ENCODE results near the gene SPATS1.

The SPATS1 gene

DNA sequence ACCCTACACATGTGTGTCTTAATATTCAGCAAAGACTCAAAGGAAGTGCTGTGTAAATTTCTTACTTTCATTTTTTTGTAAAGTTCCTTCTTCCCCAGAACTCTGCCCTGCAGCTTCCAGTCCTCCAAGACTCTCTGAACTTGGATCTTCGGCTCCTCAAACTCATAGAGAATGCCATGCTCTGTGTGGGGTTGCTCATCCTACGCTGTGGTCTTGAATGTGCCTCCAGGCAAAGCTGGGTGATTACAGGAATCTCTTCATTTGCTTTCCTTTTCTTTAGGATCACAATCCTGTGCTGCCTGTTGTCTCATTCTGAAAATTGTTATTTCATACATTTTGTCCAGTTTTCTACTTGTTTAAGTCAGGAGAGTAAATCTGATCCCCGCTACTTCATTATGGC is 30.6 kb downstream of the SPATS1 start:
- Histone ChIP-seq H3K27me3 (ENCODE audit: insufficient read depth, low read depth) (no peaks in the 10 kb centered on the region), H3K4me3 (IDR thresholded peaks at IDR 0.05; ENCODE audit: insufficient read depth, low read depth, low read length) (no peak overlapping the region), H3K27ac (no peak overlapping the region), H3K4me2 (no peak overlapping the region), H3K4me1 (ENCODE audit: low read depth, poor library complexity, severe bottlenecking) (peaks cover 5% of the 10 kb centered on the region), H3K79me2 (ENCODE audit: insufficient read depth, low read depth) (no peaks in the 10 kb centered on the region), H3K9ac (no peak overlapping the region), H3K36me3 (ENCODE audit: insufficient read depth) (no peaks in the 10 kb centered on the region), H2AFZ (ENCODE audit: low read depth) (no peak overlapping the region), H4K20me1 (ENCODE audit: insufficient read depth) (no peaks in the 10 kb centered on the region)
- TF ChIP-seq, protein P1, sequence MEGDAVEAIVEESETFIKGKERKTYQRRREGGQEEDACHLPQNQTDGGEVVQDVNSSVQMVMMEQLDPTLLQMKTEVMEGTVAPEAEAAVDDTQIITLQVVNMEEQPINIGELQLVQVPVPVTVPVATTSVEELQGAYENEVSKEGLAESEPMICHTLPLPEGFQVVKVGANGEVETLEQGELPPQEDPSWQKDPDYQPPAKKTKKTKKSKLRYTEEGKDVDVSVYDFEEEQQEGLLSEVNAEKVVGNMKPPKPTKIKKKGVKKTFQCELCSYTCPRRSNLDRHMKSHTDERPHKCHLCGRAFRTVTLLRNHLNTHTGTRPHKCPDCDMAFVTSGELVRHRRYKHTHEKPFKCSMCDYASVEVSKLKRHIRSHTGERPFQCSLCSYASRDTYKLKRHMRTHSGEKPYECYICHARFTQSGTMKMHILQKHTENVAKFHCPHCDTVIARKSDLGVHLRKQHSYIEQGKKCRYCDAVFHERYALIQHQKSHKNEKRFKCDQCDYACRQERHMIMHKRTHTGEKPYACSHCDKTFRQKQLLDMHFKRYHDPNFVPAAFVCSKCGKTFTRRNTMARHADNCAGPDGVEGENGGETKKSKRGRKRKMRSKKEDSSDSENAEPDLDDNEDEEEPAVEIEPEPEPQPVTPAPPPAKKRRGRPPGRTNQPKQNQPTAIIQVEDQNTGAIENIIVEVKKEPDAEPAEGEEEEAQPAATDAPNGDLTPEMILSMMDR (conservative IDR thresholded peaks at IDR 0.05; ENCODE audit: low read depth, low read length), result no peak

DNA sequence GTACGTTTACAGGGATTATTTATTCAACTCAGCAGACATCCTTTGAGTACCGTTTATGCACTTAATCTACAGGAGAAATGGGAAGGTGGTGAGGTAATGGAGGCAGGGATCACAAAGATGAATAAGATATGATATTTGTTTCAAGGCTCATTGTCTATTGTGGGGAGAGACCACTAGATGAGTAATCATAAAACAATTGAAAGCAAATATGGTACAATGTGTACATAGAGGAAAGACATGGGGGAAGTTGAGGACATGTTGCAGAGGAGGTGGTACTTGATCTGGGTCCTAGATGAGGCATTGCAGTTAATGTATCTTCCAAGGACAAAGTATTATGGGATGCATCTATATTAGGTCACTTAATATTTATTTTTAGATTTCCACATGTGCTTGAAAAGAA is 31.3 kb downstream of the SPATS1 start:
- Histone ChIP-seq H3K27ac (no peak overlapping the region), H4K20me1 (ENCODE audit: insufficient read depth) (no peaks in the 10 kb centered on the region), H3K27me3 (ENCODE audit: insufficient read depth, low read depth) (no peaks in the 10 kb centered on the region), H3K4me3 (IDR thresholded peaks at IDR 0.05; ENCODE audit: insufficient read depth, low read depth, low read length) (no peak overlapping the region), H3K4me2 (no peak overlapping the region), H3K36me3 (ENCODE audit: insufficient read depth) (no peaks in the 10 kb centered on the region), H3K4me1 (ENCODE audit: low read depth, poor library complexity, severe bottlenecking) (peaks cover 5% of the 10 kb centered on the region), H3K79me2 (ENCODE audit: insufficient read depth, low read depth) (no peaks in the 10 kb centered on the region), H3K9ac (no peak overlapping the region), H2AFZ (ENCODE audit: low read depth) (no peak overlapping the region)
- TF ChIP-seq, protein P1 (conservative IDR thresholded peaks at IDR 0.05; ENCODE audit: low read depth, low read length), result no peak

DNA sequence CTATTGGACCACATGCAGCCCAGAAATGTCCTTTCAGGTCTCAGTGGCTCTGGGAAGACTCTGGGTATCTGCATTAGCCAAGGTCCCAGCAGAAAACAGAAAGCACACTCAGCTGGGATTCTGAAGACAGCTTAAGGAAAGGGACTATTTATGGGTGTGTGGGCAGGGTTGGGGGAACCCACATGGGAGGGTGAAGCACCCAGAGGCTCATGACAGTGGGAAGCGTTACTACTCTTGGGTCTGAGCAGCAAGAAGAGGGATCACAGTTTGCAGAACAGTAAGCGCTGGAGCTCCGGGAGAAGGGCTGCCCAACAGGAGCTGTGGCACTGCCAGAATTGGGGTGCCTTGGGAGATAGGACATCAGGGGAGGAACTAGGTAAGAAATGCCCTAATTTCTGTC is 32.6 kb downstream of the SPATS1 start:
- no peak overlapping the region for H3K4me3 ChIP-seq (IDR thresholded peaks at IDR 0.05; ENCODE audit: insufficient read depth, low read depth, low read length)
- TF ChIP-seq, protein P1 (conservative IDR thresholded peaks at IDR 0.05; ENCODE audit: low read depth, low read length), result no peak
- H4K20me1 ChIP-seq (ENCODE audit: insufficient read depth), result no peaks in the 10 kb centered on the region
- no peak overlapping the region for H2AFZ ChIP-seq (ENCODE audit: low read depth)
- H3K4me1 ChIP-seq (ENCODE audit: low read depth, poor library complexity, severe bottlenecking), result peaks cover 5% of the 10 kb centered on the region
- no peak overlapping the region for H3K27ac ChIP-seq
- no peak overlapping the region for H3K9ac ChIP-seq
- no peaks in the 10 kb centered on the region for H3K27me3 ChIP-seq (ENCODE audit: insufficient read depth, low read depth)
- no peaks in the 10 kb centered on the region for H3K79me2 ChIP-seq (ENCODE audit: insufficient read depth, low read depth)
- H3K36me3 ChIP-seq (ENCODE audit: insufficient read depth), result no peaks in the 10 kb centered on the region
- no peak overlapping the region for H3K4me2 ChIP-seq

DNA sequence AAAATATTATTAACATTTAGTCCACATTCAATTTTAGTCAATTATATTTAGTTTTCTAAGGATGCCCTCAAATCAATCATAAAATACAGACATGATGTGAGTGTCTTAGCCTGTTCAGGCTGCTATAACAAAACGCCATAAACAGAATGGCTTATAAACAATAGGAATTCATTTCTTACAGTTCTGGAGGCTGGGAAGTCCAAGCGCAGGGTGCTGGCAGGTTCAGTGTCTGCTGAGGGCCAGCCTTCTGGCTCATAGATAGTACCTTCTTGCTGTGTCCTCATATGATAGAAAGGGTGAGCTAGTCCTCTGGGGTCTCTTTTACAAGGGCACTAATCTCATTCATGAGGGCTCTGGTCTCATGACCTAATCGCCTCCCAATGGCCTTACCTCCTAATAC is 35.0 kb downstream of the SPATS1 start:
- H2AFZ ChIP-seq (ENCODE audit: low read depth), result no peak overlapping the region
- H3K9ac ChIP-seq, result no peak overlapping the region
- H4K20me1 ChIP-seq (ENCODE audit: insufficient read depth), result no peaks in the 10 kb centered on the region
- H3K36me3 ChIP-seq (ENCODE audit: insufficient read depth), result no peaks in the 10 kb centered on the region
- H3K27ac ChIP-seq, result no peak overlapping the region
- TF ChIP-seq, protein P1 (conservative IDR thresholded peaks at IDR 0.05; ENCODE audit: low read depth, low read length), result no peak
- no peak overlapping the region for H3K4me3 ChIP-seq (IDR thresholded peaks at IDR 0.05; ENCODE audit: insufficient read depth, low read depth, low read length)
- no peaks in the 10 kb centered on the region for H3K79me2 ChIP-seq (ENCODE audit: insufficient read depth, low read depth)
- H3K4me2 ChIP-seq, result no peak overlapping the region
- H3K27me3 ChIP-seq (ENCODE audit: insufficient read depth, low read depth), result no peaks in the 10 kb centered on the region
- H3K4me1 ChIP-seq (ENCODE audit: low read depth, poor library complexity, severe bottlenecking), result peaks cover 5% of the 10 kb centered on the region

Measured in KMS-11 (cell line).